ENCODE results near the gene ADAMTSL2.

ADAMTSL2 gene

DNA sequence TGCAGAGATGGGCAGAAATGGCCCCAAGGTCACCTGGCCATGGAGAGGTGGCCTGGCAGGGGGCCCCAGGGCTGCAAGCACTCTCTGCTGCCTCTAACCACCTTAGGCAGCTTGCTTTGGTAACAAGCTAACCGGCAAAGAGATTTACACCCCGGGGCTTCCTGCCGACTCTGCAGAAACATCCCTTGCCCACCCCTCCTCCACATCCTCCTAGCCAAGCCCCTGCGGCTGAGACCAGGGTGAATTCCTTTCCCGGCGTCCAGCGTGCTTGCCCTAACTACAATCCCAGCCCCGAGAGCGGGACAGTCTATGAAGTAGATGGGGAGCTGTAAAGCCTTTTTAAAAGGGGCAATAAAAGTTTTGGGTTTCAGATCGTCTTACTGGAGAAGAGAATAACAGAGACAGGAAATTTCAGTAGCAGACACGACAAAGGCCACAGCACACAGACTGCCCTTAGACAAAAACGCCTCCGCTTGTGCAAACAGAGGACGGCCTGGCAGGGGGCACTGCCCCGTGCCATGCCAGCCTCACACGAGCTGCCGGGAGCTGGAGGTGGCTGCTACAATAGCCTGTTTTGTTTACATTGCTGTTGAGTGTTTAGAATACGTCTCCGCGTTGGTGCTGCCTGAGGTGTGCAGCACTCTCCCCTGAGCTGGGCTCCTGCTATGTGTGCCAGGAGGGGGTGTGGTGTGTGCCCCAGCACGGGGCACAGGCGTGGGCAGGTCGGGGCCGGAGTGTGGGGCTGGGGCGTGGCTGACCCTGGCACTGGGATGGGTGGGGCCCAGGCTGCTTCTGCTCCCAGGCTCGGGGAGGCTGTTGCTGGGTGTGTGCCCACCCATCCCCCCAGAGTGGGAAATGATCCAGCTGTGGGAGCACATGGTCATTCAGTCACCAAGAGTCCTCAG is 25.1 kb upstream of the ADAMTSL2 start:
- no peaks in the 10 kb centered on the region for H3K36me3 Mint-ChIP-seq (ENCODE audit: low read depth)
- peaks cover 4% of the 10 kb centered on the region for H3K4me1 Mint-ChIP-seq (ENCODE audit: low read depth)
- no peaks in the 10 kb centered on the region for H3K9me3 Mint-ChIP-seq
- intact Hi-C loops (cut with micrococcal nuclease) = no loop called here
- no peak overlapping the region for H3K27ac Mint-ChIP-seq
- H3K4me3 Mint-ChIP-seq = no peak overlapping the region
- H3K27me3 Mint-ChIP-seq = peaks cover 17% of the 10 kb centered on the region

DNA sequence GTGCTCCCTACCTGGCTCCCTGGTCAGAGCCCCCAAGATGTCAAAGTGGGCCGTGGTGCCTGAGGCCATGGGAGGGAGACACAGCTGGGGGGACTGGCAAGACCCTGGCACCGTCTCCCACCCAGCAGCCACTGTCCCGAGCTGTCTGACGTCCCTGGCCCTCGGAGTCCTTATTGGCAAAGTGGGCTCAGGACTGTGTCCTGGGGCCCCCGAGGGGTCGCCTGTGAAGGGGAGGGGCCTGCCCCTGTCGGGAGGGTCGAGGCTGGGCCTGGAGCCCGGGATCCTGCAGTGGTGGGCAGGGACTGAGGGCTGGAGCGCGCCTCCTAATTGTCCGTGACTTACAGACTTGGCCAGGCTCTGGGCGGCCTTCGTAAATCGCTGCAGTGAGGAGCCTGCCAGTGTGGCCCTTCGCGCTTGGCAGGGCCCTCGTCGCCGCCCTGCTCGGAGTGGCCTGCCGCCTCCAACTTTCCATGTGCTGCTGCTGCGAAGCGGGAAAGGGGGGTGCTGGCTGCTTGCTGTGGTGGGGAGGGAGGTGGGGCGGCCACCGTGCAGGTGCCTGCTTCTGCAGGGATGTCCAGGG is 23.5 kb upstream of the ADAMTSL2 start:
- Mint-ChIP-seq H3K27me3 (peaks cover 17% of the 10 kb centered on the region), H3K9me3 (no peaks in the 10 kb centered on the region), H3K4me3 (no peak overlapping the region), H3K4me1 (ENCODE audit: low read depth) (peaks cover 4% of the 10 kb centered on the region), H3K36me3 (ENCODE audit: low read depth) (no peaks in the 10 kb centered on the region), H3K27ac (no peak overlapping the region)
- intact Hi-C loops (cut with micrococcal nuclease) = no loop called here

DNA sequence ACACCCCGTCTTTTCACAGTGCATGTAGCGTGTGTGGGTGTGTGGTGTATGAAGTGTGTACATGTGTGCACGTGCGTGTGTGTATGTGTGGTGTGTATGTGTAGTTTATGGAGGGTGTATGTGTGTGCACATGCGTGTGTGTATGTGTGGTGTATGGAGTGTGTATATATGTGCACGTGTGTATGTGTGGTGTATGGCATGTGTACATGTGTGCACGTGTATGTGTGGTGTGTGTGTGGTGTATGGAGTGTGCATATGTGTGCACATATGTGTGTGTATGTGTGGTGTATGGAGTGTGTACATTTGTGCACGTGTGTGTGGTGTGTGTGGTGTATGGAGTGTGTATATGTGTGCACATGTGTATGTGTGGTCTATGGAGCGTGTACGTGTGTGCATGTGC is 22.9 kb upstream of the ADAMTSL2 start:
- Mint-ChIP-seq H3K27ac (no peak overlapping the region), H3K36me3 (ENCODE audit: low read depth) (no peaks in the 10 kb centered on the region), H3K4me1 (ENCODE audit: low read depth) (peaks cover 4% of the 10 kb centered on the region), H3K4me3 (no peak overlapping the region), H3K9me3 (no peaks in the 10 kb centered on the region), H3K27me3 (peaks cover 17% of the 10 kb centered on the region)
- intact Hi-C loops (cut with micrococcal nuclease) = no loop called here

DNA sequence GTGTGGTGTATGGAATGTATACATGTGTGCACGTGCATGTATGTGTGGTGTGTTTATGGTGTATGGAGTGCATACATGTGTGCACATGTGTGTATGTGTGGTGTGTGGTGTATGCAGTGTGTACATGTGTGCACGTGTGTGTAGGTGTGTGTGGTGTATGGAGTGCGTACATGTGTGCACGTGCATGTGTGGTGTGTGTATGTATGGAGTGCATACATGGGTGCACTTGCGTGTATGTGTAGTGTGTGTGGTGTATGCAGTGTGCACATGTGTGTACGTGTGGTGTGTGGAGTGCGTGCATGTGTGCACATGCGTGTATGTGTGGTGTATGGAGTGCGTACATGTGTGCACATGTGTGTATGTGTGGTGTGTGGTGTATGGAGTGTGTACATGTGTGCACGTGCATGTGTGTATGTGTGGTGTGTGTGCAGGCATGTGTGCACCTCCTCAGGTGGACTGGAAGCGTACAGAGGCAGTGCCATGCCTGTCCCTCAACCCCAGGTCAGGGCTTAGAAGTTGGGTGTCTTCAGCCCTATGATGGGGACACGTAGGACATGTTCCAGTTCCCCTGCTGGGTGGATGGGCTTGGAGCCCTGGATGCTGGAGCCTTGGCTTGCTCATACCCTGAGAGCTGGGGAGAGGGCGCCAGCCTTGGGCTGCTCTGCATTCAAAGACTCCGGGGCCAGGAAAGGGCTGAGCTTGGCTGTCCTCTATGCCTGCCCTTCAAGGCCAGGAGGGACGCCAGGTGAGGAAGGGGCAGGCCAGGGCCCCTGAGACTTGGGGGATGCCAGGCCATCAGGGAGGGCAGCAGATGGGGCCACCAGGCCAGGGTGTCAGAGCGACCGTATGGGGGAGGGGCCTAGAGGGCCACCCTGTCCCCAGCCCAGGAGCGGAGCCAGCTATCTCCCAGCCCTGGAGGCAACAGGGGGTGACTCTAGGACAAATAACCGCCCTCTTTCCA is 22.0 kb upstream of the ADAMTSL2 start:
- H3K27me3 Mint-ChIP-seq = peaks cover 17% of the 10 kb centered on the region
- no peak overlapping the region for H3K27ac Mint-ChIP-seq
- H3K4me3 Mint-ChIP-seq = no peak overlapping the region

DNA sequence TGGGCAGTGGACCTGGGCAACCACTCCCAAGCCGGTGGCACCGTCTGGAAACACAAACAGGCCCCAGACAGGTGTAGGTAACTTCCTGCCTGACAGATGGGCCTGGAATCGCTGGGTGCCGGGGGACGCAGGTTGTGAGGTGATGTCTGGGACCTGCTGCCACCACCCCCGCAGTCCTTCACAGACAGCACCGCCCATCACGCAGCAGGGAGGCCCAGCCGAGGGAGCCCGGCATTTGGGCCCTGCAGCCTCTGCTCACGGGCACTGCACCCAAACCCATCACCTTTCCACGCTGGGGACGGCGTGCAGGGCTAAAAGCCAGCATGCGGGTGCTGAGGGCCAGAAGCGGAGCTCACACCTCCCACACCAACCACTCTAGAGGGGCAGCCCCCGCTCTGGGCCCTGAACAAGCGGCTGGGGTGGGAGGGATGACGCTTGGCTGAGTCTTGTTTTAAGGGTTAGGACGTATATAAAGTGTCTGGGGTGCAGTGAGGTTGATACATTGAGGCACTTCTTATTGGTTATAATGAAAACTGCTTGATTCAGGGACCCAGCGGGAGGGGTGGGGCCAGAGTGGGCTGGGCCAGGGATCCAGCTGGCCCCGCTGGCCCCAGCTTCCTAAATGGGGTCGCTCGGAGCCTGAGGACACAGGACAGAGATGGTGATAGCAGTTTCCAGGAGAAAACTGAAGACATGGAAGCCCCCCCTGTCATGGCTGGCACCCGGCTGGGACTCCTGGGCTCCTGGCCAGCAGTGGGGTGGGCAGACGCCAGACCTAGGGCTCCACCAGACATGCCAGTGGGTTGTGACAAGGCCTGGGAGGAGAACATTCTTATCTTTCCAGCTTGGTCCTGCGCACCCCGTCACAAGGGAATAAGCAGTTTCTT is 21.0 kb upstream of the ADAMTSL2 start:
- no peak overlapping the region for H3K27ac Mint-ChIP-seq

More for the DNA sequence above, 22.0 kb upstream of the ADAMTSL2 start:
- no peaks in the 10 kb centered on the region for H3K9me3 Mint-ChIP-seq
- H3K36me3 Mint-ChIP-seq (ENCODE audit: low read depth) = no peaks in the 10 kb centered on the region
- intact Hi-C loops (cut with micrococcal nuclease) = no loop called here
- H3K4me1 Mint-ChIP-seq (ENCODE audit: low read depth) = peaks cover 4% of the 10 kb centered on the region

DNA sequence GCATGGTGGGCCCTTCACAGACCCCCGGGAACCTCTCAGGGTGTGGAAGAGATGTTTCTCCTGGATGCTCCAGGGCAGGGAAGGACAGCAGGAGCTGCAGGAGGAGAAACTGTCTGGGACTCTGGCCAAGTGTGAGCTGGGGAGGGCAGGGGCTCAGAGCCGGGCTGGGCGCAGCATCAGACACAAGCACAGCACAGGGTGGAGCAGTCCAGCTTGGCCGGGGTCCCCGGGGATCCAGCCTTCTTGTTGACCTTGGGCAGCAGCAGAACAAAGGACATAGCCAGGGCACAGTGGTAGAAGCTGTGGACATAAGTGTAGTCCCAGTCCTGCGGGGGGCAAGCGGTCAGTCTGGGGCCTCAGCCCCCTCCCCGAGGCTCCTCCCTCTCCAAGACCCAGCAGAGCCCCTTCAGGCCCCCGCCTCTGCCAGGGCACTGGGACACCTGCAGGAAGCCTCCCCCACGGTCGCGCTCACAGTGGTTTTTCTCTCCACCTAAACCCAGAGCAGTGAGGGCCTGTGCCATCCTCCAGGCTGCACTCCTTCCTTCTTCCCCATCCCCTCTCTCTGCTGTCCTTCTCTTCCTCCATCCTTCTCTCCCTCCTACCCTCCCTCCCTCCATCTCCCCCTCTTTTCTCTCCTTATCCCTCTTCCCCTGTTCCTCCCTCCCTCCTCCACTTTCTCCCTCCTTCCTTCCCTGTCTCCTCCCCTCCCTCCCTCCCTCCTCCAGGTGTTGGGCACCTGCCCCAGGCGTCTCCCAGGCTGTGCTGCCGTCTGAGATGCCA is 19.9 kb upstream of the ADAMTSL2 start:
- H3K9me3 Mint-ChIP-seq = no peaks in the 10 kb centered on the region
- intact Hi-C loops (cut with micrococcal nuclease) = no loop called here
- peaks cover 6% of the 10 kb centered on the region for H3K27me3 Mint-ChIP-seq
- H3K4me3 Mint-ChIP-seq = no peak overlapping the region
- H3K4me1 Mint-ChIP-seq (ENCODE audit: low read depth) = peaks cover 2% of the 10 kb centered on the region
- no peak overlapping the region for H3K27ac Mint-ChIP-seq
- H3K36me3 Mint-ChIP-seq (ENCODE audit: low read depth) = no peaks in the 10 kb centered on the region

More for the DNA sequence above, 21.0 kb upstream of the ADAMTSL2 start:
- Mint-ChIP-seq H3K4me3 (no peak overlapping the region), H3K9me3 (no peaks in the 10 kb centered on the region), H3K4me1 (ENCODE audit: low read depth) (peaks cover 4% of the 10 kb centered on the region), H3K27me3 (peaks cover 14% of the 10 kb centered on the region), H3K36me3 (ENCODE audit: low read depth) (no peaks in the 10 kb centered on the region)
- intact Hi-C loops (cut with micrococcal nuclease) = no loop called here

DNA sequence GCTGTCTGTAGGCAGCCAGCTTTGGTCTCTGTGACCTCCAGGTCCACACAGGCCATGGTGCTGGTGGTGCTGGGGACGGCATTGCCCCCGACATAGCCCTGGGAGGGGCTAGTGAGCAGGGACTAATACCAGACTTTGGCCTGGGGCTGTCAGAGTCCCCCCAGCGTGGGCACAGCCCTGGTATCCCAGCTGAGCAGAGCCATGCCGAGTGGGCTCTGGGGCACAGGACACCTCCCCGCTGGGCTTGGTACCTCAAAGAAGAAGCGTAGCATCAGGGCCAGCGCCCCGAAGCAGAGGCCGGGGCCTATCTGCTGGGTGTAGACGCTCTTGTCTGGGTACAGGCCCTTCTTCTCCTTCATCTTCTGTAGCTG is 19.3 kb upstream of the ADAMTSL2 start:
- Mint-ChIP-seq H3K4me1 (ENCODE audit: low read depth) (no peaks in the 10 kb centered on the region), H3K27ac (no peak overlapping the region), H3K9me3 (no peaks in the 10 kb centered on the region), H3K36me3 (ENCODE audit: low read depth) (no peaks in the 10 kb centered on the region), H3K4me3 (no peak overlapping the region), H3K27me3 (peaks cover 3% of the 10 kb centered on the region)
- intact Hi-C loops (cut with micrococcal nuclease) = no loop called here

DNA sequence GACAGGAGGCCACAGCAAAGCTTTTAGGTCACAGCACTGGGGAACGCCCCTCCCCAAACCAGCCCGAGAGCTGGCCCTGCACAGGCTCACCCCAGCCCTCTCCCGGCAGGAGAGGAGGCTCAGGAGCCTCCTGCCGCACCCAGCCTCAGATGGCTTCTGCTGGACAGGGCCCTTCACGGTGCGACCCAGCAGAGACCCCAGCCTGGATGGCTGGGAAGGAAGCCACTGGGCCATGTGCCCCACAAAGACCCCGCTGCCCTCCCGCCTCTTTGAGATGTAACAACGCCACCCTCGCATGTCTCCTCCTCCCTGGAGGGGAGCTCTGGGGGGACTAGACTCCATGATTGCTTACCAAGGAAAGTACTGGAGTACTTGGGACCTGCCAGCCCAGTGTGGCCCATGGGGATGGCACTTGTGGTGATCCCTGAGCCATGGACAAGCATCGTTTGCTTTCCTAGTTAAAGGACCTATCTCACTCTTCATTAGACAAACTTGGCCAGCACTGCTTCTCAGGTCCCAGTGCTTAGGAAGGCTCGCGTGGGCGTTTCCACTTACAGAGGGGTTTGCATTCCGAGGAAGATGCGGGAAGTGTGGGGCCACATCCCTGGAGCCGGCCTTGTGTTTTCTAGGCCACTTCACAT is 18.8 kb upstream of the ADAMTSL2 start:
- no peak overlapping the region for H3K4me3 Mint-ChIP-seq
- H3K4me1 Mint-ChIP-seq (ENCODE audit: low read depth) = no peaks in the 10 kb centered on the region
- peaks cover 2% of the 10 kb centered on the region for H3K27me3 Mint-ChIP-seq
- intact Hi-C loops (cut with micrococcal nuclease) = no loop called here
- H3K36me3 Mint-ChIP-seq (ENCODE audit: low read depth) = no peaks in the 10 kb centered on the region
- no peaks in the 10 kb centered on the region for H3K9me3 Mint-ChIP-seq
- H3K27ac Mint-ChIP-seq = no peak overlapping the region

DNA sequence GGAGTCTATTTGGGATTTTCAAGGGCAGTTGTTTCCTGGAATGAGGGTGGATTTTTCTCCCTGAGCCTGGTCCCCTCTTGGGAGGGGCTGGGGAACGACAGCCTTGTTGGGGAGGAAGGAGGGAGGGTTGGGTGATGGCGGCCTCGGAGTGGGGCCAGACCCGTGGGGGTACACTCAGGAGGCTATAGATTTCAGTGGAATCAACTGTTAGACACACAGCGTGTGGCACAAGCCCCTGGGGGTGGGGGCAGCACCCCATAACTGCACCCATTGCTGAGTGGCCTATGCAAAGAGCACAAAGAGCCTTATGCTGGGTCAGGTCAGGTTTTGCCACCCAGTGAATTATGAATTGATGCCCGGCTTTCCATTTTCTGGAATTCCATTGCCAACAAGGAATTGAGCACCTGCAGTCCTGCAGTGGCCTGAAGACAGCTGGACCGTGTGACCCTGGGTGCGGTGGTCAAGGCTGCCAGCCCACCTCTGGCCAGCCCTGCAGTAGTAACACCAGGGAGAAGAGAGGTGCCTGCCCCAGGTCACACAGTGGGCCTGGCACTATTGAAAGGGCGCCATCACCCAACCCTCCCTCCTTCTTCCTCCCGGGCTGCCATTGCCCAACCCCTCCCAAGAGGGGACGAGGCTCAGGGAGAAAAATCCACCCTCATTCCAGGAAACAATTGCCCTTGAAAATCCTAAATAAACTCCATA is 18.1 kb upstream of the ADAMTSL2 start:
- intact Hi-C loops (cut with micrococcal nuclease) = no loop called here
- H3K4me3 Mint-ChIP-seq = no peak overlapping the region
- no peaks in the 10 kb centered on the region for H3K36me3 Mint-ChIP-seq (ENCODE audit: low read depth)
- H3K27ac Mint-ChIP-seq = no peak overlapping the region
- no peaks in the 10 kb centered on the region for H3K27me3 Mint-ChIP-seq
- no peaks in the 10 kb centered on the region for H3K4me1 Mint-ChIP-seq (ENCODE audit: low read depth)
- H3K9me3 Mint-ChIP-seq = no peaks in the 10 kb centered on the region

DNA sequence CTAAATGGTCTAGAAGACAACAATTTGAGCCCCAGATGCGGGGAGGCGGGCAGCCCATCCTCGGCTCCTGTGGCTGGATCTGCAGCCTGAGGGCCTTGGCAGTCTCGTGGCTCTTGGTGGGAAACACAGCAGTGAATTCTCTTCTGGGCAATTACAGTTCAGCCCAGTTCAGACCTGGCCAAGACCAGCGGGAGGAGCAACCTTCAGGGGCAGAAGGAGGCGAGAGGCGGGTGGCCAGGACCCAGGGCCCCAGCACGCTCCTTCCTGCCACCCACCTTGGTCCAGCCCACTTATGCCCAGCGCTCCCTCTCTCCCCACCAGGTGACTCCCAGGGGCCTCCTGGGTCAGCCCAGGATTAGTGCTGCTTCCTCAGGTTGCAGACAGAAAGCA is 17.5 kb upstream of the ADAMTSL2 start:
- H3K9me3 Mint-ChIP-seq = no peaks in the 10 kb centered on the region
- H3K27ac Mint-ChIP-seq = no peak overlapping the region
- no peaks in the 10 kb centered on the region for H3K36me3 Mint-ChIP-seq (ENCODE audit: low read depth)
- intact Hi-C loops (cut with micrococcal nuclease) = no loop called here
- no peak overlapping the region for H3K4me3 Mint-ChIP-seq
- no peaks in the 10 kb centered on the region for H3K4me1 Mint-ChIP-seq (ENCODE audit: low read depth)
- H3K27me3 Mint-ChIP-seq = no peaks in the 10 kb centered on the region

DNA sequence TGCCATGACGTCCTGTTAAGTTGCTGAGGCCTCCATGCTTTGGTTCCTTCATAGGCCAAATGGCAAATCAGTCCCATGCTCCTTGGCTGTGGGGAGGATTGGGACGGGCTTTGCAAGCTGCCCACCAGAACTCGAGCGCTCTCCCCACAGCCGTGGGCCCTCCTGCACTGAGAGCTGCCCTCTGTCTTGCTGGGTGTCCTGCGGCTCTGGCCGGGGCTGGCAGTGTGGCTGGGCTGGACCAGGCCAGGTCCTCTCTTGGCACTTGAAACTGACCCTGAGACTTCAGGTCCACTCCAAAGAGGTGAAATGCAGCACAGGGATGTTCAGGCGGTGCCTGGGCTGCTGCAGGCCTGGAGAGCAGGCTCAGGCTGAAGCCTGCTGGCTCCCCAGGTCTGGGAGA is 16.8 kb upstream of the ADAMTSL2 start:
- H3K4me3 Mint-ChIP-seq = no peak overlapping the region
- no peak overlapping the region for H3K27ac Mint-ChIP-seq
- H3K4me1 Mint-ChIP-seq (ENCODE audit: low read depth) = no peaks in the 10 kb centered on the region
- H3K36me3 Mint-ChIP-seq (ENCODE audit: low read depth) = no peaks in the 10 kb centered on the region
- no peaks in the 10 kb centered on the region for H3K27me3 Mint-ChIP-seq
- intact Hi-C loops (cut with micrococcal nuclease) = no loop called here
- H3K9me3 Mint-ChIP-seq = no peaks in the 10 kb centered on the region

DNA sequence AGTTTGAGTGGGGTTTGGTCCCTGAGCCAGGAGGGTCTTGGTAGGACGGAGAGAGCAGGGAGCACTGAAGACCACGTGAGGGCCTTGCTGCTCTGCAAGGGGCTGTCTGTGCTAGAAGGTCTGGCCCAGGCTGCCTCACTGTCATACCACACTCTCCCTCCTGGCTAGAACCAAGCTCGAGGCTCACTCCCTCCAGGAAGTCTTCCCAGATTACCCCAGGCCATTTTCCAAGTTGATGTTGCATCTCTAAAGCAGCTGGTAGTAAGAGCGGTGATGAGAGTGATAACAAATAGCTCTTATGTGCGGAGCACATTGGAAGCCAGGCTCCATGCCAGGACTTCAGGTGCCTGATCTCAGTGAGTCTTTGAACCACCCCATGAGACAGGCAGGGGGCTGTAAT is 16.3 kb upstream of the ADAMTSL2 start:
- Mint-ChIP-seq H3K27me3 (no peaks in the 10 kb centered on the region), H3K4me1 (ENCODE audit: low read depth) (no peaks in the 10 kb centered on the region), H3K9me3 (no peaks in the 10 kb centered on the region), H3K4me3 (no peak overlapping the region), H3K27ac (no peak overlapping the region), H3K36me3 (ENCODE audit: low read depth) (no peaks in the 10 kb centered on the region)
- intact Hi-C loops (cut with micrococcal nuclease) = no loop called here

Data from dendritic cell treated with granulocyte-macrophage colony-stimulating factor and Interleukin-4, amounts not matched to agents 40 ng/mL and 50 ng/mL, for 4 days (primary cell).